Endothelial cell of umbilical vein (primary cell): ENCODE results near the gene ZNF124. TPM values are rescaled to one million over a fixed set of nuclear protein-coding genes. Genes with fewer than 3 reads are reported as not detected.
"Not testable (repeated sequence)": the region's sequence is repeated elsewhere in the genome, so short reads cannot be mapped to it uniquely, and the experiment has no call there.

Experiments used
- BruUV-seq: library from RNA; stranded (reverse); fragments of 400-500 nt; replicated peaks from 2 replicates; lab custom pipeline; 2021; lab: Mats Ljungman, UMichigan
- CTCF ChIA-PET: fragments of 300-600, 350-600 bp; sonication (Branson Sonifier 250); formaldehyde crosslinking; loops from one replicate; lab custom pipeline; 2021; ENCODE audit warnings: antibody characterized with exemption, inconsistent platforms; lab: Charles Lee
- POLR2A ChIA-PET: fragments of 300-600, 350-600 bp; sonication (Branson Sonifier 250); formaldehyde crosslinking; loops from one replicate; lab custom pipeline; 2021; ENCODE audit warnings: antibody characterized with exemption, inconsistent platforms; lab: Charles Lee
- DNase-seq: peaks from one replicate; pipeline ENCODE4 v3.0.0-alpha.2; 2011; ENCODE audit warnings: low read depth, low spot score
- FAIRE-seq: peaks from 2 replicates; lab custom pipeline; 2011; peaks lifted over from hg19 to GRCh38; lab: Jason Lieb, UNC
- H2AFZ ChIP-seq: 2 replicates; pipeline ENCODE4 v1.6.0; 2012; ENCODE audit warnings: low read depth, low read length, control low read depth, inconsistent platforms
- H3K27ac ChIP-seq: 2 replicates; pipeline ENCODE4 v1.5.1; 2011; ENCODE audit warnings: low read depth, mild to moderate bottlenecking, control low read depth, low read length, moderate library complexity; ENCODE audit not compliant: insufficient read depth
- H3K27me3 ChIP-seq, 2 experiments: 2 replicates each; pipeline versions ENCODE4 v1.6.0 to v1.6.1; 2011; ENCODE audit warnings: low read length in 2 of 2, mixed read lengths in 1 of 2; ENCODE audit not compliant: control insufficient read depth in 2 of 2, insufficient read depth in 2 of 2
- H3K36me3 ChIP-seq, 2 experiments: 2 replicates in 1 of 2; 3 replicates in 1 of 2; pipeline ENCODE4 v1.5.1; 2011; ENCODE audit warnings: low read length in 2 of 2, mild to moderate bottlenecking in 1 of 2, moderate library complexity in 1 of 2; ENCODE audit not compliant: control insufficient read depth in 2 of 2, insufficient read depth in 2 of 2; ENCODE audit errors: extremely low read depth in 1 of 2
- H3K4me1 ChIP-seq: 3 replicates; pipeline ENCODE4 v1.5.1; 2011; ENCODE audit warnings: mild to moderate bottlenecking, low read length; ENCODE audit not compliant: control insufficient read depth, insufficient read depth; ENCODE audit errors: extremely low read depth
- H3K4me2 ChIP-seq: 2 replicates; pipeline ENCODE4 v1.6.1; 2011; ENCODE audit warnings: low read length, control low read depth, mixed read lengths; ENCODE audit not compliant: insufficient read depth
- H3K4me3 ChIP-seq, 3 experiments: fragments of 200-600 bp in 1 of 3; sonication (generic), shearing (Covaris generic) in 1 of 3; replicated peaks in 1 of 3; 2 replicates each; pipeline ENCODE4 v1.5.1; 2011 to 2016; ENCODE audit warnings: control low read depth in 3 of 3, low read length in 3 of 3, mild to moderate bottlenecking in 2 of 3, inconsistent platforms in 1 of 3, low read depth in 1 of 3, moderate library complexity in 1 of 3; ENCODE audit not compliant: insufficient read depth in 1 of 3
- H3K79me2 ChIP-seq: 2 replicates; pipeline ENCODE4 v1.6.0; 2012; ENCODE audit warnings: low read length, inconsistent platforms; ENCODE audit not compliant: control insufficient read depth, insufficient read depth
- H3K9ac ChIP-seq: replicated peaks from 2 replicates; pipeline ENCODE3; 2011; ENCODE audit warnings: low read length, control low read depth; ENCODE audit not compliant: insufficient read depth; ENCODE audit errors: extremely low read depth
- H3K9me1 ChIP-seq: replicated peaks from 3 replicates; pipeline ENCODE4 v1.6.0; 2011; ENCODE audit warnings: mild to moderate bottlenecking, low read length; ENCODE audit not compliant: control insufficient read depth, insufficient read depth; ENCODE audit errors: extremely low read depth
- H3K9me3 ChIP-seq: replicated peaks from 2 replicates; pipeline ENCODE4 v1.5.1; 2012; ENCODE audit warnings: low read length, inconsistent platforms; ENCODE audit not compliant: control insufficient read depth, insufficient read depth
- H4K20me1 ChIP-seq: replicated peaks from 2 replicates; pipeline ENCODE3; 2011; ENCODE audit warnings: mild to moderate bottlenecking, low read length; ENCODE audit not compliant: control insufficient read depth, insufficient read depth; ENCODE audit errors: extremely low read depth
- JUN ChIP-seq: IDR thresholded peaks from 2 replicates; pipeline ENCODE4 v1.6.1; 2011; ENCODE audit warnings: borderline replicate concordance, low read depth; ENCODE audit not compliant: insufficient read length, insufficient read depth
- MAX ChIP-seq: IDR thresholded peaks from 2 replicates; pipeline ENCODE4 v1.6.1; 2011; ENCODE audit not compliant: insufficient read depth, insufficient read length
- POLR2AphosphoS5 ChIP-seq: IDR thresholded peaks from 2 replicates; pipeline ENCODE4 v1.6.1; 2012; ENCODE audit warnings: low read depth, mild to moderate bottlenecking, control low read depth, low read length, moderate library complexity; ENCODE audit not compliant: insufficient read depth
- dilution Hi-C: fragments of 300-500 bp; cut with MboI; formaldehyde crosslinking; loops from one replicate; pipeline ENCODE4 v1.15.0; 2019; ENCODE audit warnings: low sequenced_read_pairs; ENCODE audit not compliant: extremely low pct_ligation_motif_present
- intact Hi-C: fragments of 100-400 bp; cut with micrococcal nuclease; formaldehyde crosslinking; loops from one replicate; pipeline ENCODE4 v1.10.0; 2022
- polyA plus RNA-seq, 4 experiments: library from polyadenylated mRNA; depleted of rRNA in 3 of 4; stranded (reverse) in 3 of 4; unstranded in 1 of 4; fragments of >200 nt; gene quantifications; 2 replicates each; pipeline versions ENCODE4 v1.2.1 to v1.2.3, GENCODE V29; 2011 to 2012; ENCODE audit warnings: missing spikeins in 1 of 4
- total RNA-seq: library from RNA; stranded (reverse); gene quantifications from 2 replicates; pipeline ENCODE4 v1.2.3, GENCODE V29; 2021

Gene ZNF124
- total and polyA plus RNA-seq, 2 donors (not counting 3 experiments of a cell fraction or from before 2014, with no cell fraction given), result 3.5 to 25.6 TPM

GRCh38 chr1:247147781-247148180 is 24.0 kb downstream of the ZNF124 start:
- Histone ChIP-seq H2AFZ (no peak overlapping the region), H3K27ac (no peak overlapping the region), H3K4me1 (no peaks in the 10 kb centered on the region), H3K9me1 (no peaks in the 10 kb centered on the region), H3K4me3 (no peak overlapping the region), H3K4me2 (no peak overlapping the region), H3K27me3 (no peaks in the 10 kb centered on the region), H3K36me3 (peaks cover 0 to 1% of the 10 kb centered on the region in 2 experiments), H3K9ac (no peak overlapping the region), H4K20me1 (no peaks in the 10 kb centered on the region), H3K79me2 (peaks cover 2% of the 10 kb centered on the region), H3K9me3 (peaks cover 2% of the 10 kb centered on the region)
- intact Hi-C loops, result no loop called here
- BruUV-seq, result no TSS peak
- DNase-seq (no peak), FAIRE-seq (no peak)
- dilution Hi-C loops, result no loop called here
- no peak for TF ChIP-seq POLR2AphosphoS5
- TF ChIP-seq JUN, result no peak
- no peak for TF ChIP-seq MAX
- ChIA-PET CTCF (no interaction called here), POLR2A (no interaction called here)

- H3K4me2 ChIP-seq, POLR2A ChIA-PET, CTCF ChIA-PET, DNase-seq, H3K4me1 ChIP-seq, BruUV-seq, intact Hi-C loops, H4K20me1 ChIP-seq, H3K4me3 ChIP-seq, H3K27me3 ChIP-seq, H3K9me1 ChIP-seq, H3K9ac ChIP-seq, H3K27ac ChIP-seq, dilution Hi-C loops, H3K79me2 ChIP-seq, H3K9me3 ChIP-seq, FAIRE-seq, H2AFZ ChIP-seq, H3K36me3 ChIP-seq: not testable (repeated sequence)
These were observed 24.7 kb downstream of the ZNF124 start for GRCh38 chr1:247147120-247147519.
